ENCODE measurements around the gene FBXO15. TPM values are rescaled to one million over a fixed set of nuclear protein-coding genes. Genes with fewer than 3 reads are reported as not detected.
A peak's percentile ranks its signal among the peaks of the same experiment; 100 is the strongest.

FBXO15 gene
- total RNA-seq, result under 1 TPM; 0.67 to 0.75 TPM

GRCh38 chr18:74147779-74148542 is at the start of gene FBXO15, which contains the start of gene TIMM21:
Gene FBXO15, minus strand, starts transcription at chr18:74147834. Its CDS starts 49 bp downstream, at chr18:74147785.
Gene TIMM21, plus strand, starts transcription at chr18:74148523. Its CDS starts 286 bp downstream, at chr18:74148809.
- POLR2A ChIA-PET, result no interaction called here
- CTCF ChIA-PET, result no interaction called here
- peak within 1 kb of the TSS; percentile 99 for H3K27ac Mint-ChIP-seq

DNA sequence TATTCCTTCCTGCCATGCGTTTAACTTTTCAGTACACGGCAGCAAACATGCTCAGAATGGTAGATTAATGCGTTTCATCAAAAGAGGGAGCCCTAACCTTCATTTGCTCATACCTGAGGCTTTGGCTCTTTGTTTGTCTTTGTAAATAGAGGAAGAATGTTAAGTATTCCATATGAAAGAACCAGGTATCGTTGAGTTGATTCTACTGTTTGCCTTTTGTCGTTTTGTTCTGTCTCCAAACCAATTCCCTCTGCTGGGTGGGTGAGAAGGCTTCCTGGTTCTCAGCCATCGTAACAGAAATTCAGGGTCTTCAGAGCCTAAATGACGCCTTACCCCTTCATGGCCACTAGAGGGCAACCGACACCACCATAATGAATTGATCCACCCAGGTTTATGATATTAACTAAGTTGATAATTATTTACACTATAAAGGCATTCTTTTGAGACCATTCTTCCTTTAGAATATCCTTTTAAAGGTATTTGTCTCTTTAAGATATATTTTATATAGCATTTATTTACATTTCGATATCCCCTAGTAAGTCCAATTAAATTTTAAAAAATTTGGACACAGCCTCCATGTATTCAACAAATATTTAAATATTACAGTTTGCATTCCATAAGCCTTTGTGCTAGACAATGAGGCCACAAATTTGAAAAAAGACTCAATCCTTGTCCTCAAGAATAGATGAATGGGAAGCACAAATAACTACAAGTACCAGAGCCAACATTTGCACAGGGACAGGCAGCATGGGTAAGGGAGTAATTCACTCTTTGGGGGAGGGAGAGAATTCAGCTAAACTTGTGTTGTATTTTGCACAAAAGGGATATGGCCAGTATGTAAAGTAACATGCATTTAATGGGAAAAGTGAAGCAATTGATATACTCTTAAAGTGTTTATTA is 48.8 kb upstream of the FBXO15 start:
- no peaks in the 10 kb centered on the region for H3K36me3 Mint-ChIP-seq
- H3K9me3 Mint-ChIP-seq, result no peaks in the 10 kb centered on the region
- H3K4me1 Mint-ChIP-seq (ENCODE audit: low read depth), result peaks cover 6% of the 10 kb centered on the region
- peak overlapping the region; percentile 69 for H3K4me3 Mint-ChIP-seq
- ChIA-PET CTCF (interaction anchor here (0.5 to 4.3 kb wide), 11 partner anchors 8 to 355 kb away, joined by 3 to 46 read pairs (median 5); no protein-coding TSS in a partner anchor), POLR2A (no interaction called here)
- H3K27me3 Mint-ChIP-seq, result peaks cover under 1% of the 10 kb centered on the region
- intact Hi-C loops (cut with micrococcal nuclease), result loop anchor here (1.0 kb wide), 4 partner anchors 96 to 356 kb away; no protein-coding TSS in a partner anchor
- H3K27ac Mint-ChIP-seq, result peak overlapping the region; percentile 56
- DNase-seq, result peak; percentile 59

More at GRCh38 chr18:74147779-74148542, at the start of gene FBXO15, which contains the start of gene TIMM21:
- Mint-ChIP-seq H3K36me3 (peaks cover 17% of the 10 kb centered on the region), H3K4me3 (peak within 1 kb of the TSS; percentile 95), H3K4me1 (ENCODE audit: low read depth) (peaks cover 40% of the 10 kb centered on the region), H3K9me3 (peaks cover 2% of the 10 kb centered on the region), H3K27me3 (peaks cover 2% of the 10 kb centered on the region)
- DNase-seq, result peak; percentile 97
- intact Hi-C loops (cut with micrococcal nuclease), result loop anchor here (1.0 to 10.0 kb wide), 8 partner anchors 8 to 1062 kb away; partner anchors contain the start of genes TSHZ1 and ZNF407

GRCh38 chr18:74194691-74195090 is 47.1 kb upstream of the FBXO15 start:
- peaks cover 7% of the 10 kb centered on the region for H3K27me3 Mint-ChIP-seq
- no peak for DNase-seq
- peaks cover 6% of the 10 kb centered on the region for H3K4me1 Mint-ChIP-seq (ENCODE audit: low read depth)
- no peak overlapping the region for H3K27ac Mint-ChIP-seq
- no peaks in the 10 kb centered on the region for H3K36me3 Mint-ChIP-seq
- ChIA-PET POLR2A (no interaction called here), CTCF (interaction anchor here (0.6 to 2.2 kb wide), 6 partner anchors 9 to 357 kb away, joined by 3 to 10 read pairs (median 4); partner anchors contain the start of gene CNDP1)
- no peaks in the 10 kb centered on the region for H3K9me3 Mint-ChIP-seq
- no peak overlapping the region for H3K4me3 Mint-ChIP-seq
- intact Hi-C loops (cut with micrococcal nuclease), result no loop called here

GRCh38 chr18:74191577-74191976 is 43.9 kb upstream of the FBXO15 start:
- Mint-ChIP-seq H3K27ac (no peak overlapping the region), H3K4me3 (no peak overlapping the region)
- CTCF ChIA-PET, result no interaction called here

GRCh38 chr18:74190086-74190485 is 42.5 kb upstream of the FBXO15 start:
- POLR2A ChIA-PET, result no interaction called here

More at GRCh38 chr18:74191577-74191976, 43.9 kb upstream of the FBXO15 start:
- Mint-ChIP-seq H3K36me3 (no peaks in the 10 kb centered on the region), H3K27me3 (peaks cover 9% of the 10 kb centered on the region), H3K4me1 (ENCODE audit: low read depth) (peaks cover 6% of the 10 kb centered on the region), H3K9me3 (no peaks in the 10 kb centered on the region)
- intact Hi-C loops (cut with micrococcal nuclease), result no loop called here
- no peak for DNase-seq
- POLR2A ChIA-PET, result no interaction called here

GRCh38 chr18:74186661-74187060 is 39.0 kb upstream of the FBXO15 start:
- POLR2A ChIA-PET, result no interaction called here
- no peak overlapping the region for H3K27ac Mint-ChIP-seq
- H3K9me3 Mint-ChIP-seq, result no peaks in the 10 kb centered on the region
- H3K27me3 Mint-ChIP-seq, result peaks cover 23% of the 10 kb centered on the region
- intact Hi-C loops (cut with micrococcal nuclease), result no loop called here
- CTCF ChIA-PET, result interaction anchor here (1.3 kb wide), 1 partner anchor 11 kb away, joined by 3 read pairs; no protein-coding TSS in a partner anchor
- no peak overlapping the region for H3K4me3 Mint-ChIP-seq
- H3K36me3 Mint-ChIP-seq, result no peaks in the 10 kb centered on the region
- no peaks in the 10 kb centered on the region for H3K4me1 Mint-ChIP-seq (ENCODE audit: low read depth)
- no peak for DNase-seq

More at GRCh38 chr18:74190086-74190485, 42.5 kb upstream of the FBXO15 start:
- H3K4me1 Mint-ChIP-seq (ENCODE audit: low read depth), result no peaks in the 10 kb centered on the region
- peaks cover 11% of the 10 kb centered on the region for H3K27me3 Mint-ChIP-seq
- no peak overlapping the region for H3K27ac Mint-ChIP-seq
- intact Hi-C loops (cut with micrococcal nuclease), result no loop called here
- CTCF ChIA-PET, result interaction anchor here (1.5 to 2.6 kb wide), 2 partner anchors 152 to 362 kb away, joined by 6 to 7 read pairs; no protein-coding TSS in a partner anchor
- H3K36me3 Mint-ChIP-seq, result no peaks in the 10 kb centered on the region
- H3K4me3 Mint-ChIP-seq, result no peak overlapping the region
- H3K9me3 Mint-ChIP-seq, result no peaks in the 10 kb centered on the region
- DNase-seq, result no peak

DNA sequence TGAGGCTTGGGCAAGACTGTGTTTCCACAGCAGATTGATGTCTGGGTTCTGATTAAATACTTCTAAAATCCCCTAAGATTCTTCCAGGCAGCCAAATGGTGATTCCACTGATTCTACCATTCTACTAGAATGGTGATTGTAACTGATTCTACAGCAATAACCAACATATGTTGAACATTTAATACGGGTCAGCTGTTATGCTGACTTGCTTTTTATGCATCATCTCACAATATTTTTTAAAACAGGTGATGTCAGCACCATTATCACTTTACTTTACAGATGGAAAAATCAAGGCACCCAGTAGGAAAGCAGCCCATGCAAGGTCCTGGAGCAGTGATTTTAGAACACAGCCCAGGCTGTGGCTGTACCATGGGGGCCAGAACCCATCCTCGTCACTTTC is 38.2 kb upstream of the FBXO15 start:
- intact Hi-C loops (cut with micrococcal nuclease), result no loop called here
- CTCF ChIA-PET, result interaction anchor here (0.9 to 1.3 kb wide), 2 partner anchors 9 to 11 kb away, joined by 3 to 4 read pairs; no protein-coding TSS in a partner anchor
- peaks cover 20% of the 10 kb centered on the region for H3K27me3 Mint-ChIP-seq
- H3K9me3 Mint-ChIP-seq, result no peaks in the 10 kb centered on the region
- H3K36me3 Mint-ChIP-seq, result no peaks in the 10 kb centered on the region
- H3K4me1 Mint-ChIP-seq (ENCODE audit: low read depth), result no peaks in the 10 kb centered on the region
- H3K27ac Mint-ChIP-seq, result no peak overlapping the region
- DNase-seq, result no peak
- H3K4me3 Mint-ChIP-seq, result no peak overlapping the region
- POLR2A ChIA-PET, result no interaction called here

- Mint-ChIP-seq H3K4me1 (ENCODE audit: low read depth) (no peaks in the 10 kb centered on the region), H3K36me3 (no peaks in the 10 kb centered on the region), H3K27ac (no peak overlapping the region), H3K9me3 (no peaks in the 10 kb centered on the region), H3K27me3 (peaks cover 19% of the 10 kb centered on the region), H3K4me3 (no peak overlapping the region)
- POLR2A ChIA-PET, result no interaction called here
- CTCF ChIA-PET, result no interaction called here
- intact Hi-C loops (cut with micrococcal nuclease), result no loop called here
- no peak for DNase-seq
These were observed 37.2 kb upstream of the FBXO15 start for GRCh38 chr18:74184875-74185274.

DNA sequence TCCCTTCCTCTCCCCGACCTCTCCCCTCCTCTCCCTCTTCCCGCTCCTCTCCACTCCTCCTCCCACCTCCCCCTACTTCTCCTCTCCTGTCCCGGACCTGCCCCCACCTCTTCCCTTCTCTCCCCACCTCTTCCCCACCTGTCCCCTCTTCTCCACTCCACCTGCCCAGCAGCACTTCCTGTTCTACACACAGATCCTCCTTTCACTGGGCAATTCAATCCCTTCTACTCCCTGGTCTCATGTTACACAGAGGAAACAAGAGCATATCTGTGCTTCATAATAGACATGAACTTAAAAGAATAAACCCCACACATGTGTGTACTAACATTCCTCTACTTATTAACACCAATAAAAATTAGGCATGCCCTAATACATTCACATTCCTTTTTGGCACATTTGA is 35.5 kb upstream of the FBXO15 start:
- Mint-ChIP-seq H3K36me3 (no peaks in the 10 kb centered on the region), H3K27me3 (peaks cover 22% of the 10 kb centered on the region), H3K9me3 (no peaks in the 10 kb centered on the region), H3K4me1 (ENCODE audit: low read depth) (no peaks in the 10 kb centered on the region), H3K27ac (no peak overlapping the region), H3K4me3 (no peak overlapping the region)
- CTCF ChIA-PET, result no interaction called here
- no peak for DNase-seq
- POLR2A ChIA-PET, result no interaction called here
- intact Hi-C loops (cut with micrococcal nuclease), result no loop called here

DNA sequence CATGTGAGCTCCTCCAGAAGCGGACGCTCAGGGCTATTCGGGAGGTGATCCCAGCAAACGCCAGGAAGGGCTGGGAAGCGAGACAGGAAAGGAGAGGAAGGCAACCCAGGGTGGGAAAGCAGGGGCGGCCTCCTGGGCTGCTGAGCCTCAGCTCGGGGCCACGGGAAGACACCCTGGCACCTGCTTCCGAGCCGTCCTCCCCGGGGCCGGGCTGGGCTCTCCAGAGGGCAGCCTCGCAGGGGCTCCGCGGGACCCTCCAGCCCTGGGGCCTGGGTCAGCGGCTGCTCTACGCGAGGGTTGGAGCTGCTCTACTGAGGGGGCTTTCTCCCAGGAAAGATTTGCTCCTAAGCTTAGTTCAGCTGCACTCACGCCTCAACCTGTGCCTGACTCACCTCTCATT is 34.7 kb upstream of the FBXO15 start:
- DNase-seq, result no peak

DNA sequence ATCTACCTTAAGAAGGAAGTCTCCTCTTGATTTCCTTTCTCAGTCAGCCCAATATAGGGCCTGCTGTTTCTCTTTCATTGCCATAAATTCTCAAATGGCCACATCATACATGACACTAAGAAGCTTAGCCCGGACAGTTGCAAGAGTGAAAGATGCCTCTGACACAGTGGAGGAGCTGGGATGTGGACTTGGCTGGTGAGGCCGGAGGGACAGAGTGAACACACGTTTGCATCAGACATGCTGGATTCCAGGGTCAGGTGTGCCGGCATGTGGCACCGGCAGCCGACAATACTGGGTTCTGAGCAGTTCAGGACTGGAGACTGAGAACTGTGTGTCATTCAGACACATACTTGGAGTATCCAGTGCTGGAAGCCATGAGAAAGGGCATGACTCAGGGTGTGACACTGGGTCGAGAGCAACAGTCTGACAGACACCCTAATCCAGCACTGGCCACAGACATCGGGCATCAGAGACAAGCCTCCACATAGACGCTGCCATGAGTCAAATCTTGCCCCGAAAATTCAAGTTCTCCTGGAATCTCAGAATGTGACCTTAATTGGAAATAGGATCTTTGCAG is 32.1 kb upstream of the FBXO15 start:
- Mint-ChIP-seq H3K4me3 (no peak overlapping the region), H3K27me3 (peaks cover 25% of the 10 kb centered on the region), H3K9me3 (no peaks in the 10 kb centered on the region), H3K36me3 (no peaks in the 10 kb centered on the region), H3K27ac (no peak overlapping the region), H3K4me1 (ENCODE audit: low read depth) (no peaks in the 10 kb centered on the region)
- POLR2A ChIA-PET, result no interaction called here
- DNase-seq, result no peak
- CTCF ChIA-PET, result interaction anchor here (1.3 kb wide), 1 partner anchor 26 kb away, joined by 3 read pairs; no protein-coding TSS in a partner anchor
- intact Hi-C loops (cut with micrococcal nuclease), result loop anchor here (5.0 kb wide), 1 partner anchor 63 kb away; no protein-coding TSS in a partner anchor

More for the DNA sequence above, 34.7 kb upstream of the FBXO15 start:
- Mint-ChIP-seq H3K36me3 (no peaks in the 10 kb centered on the region), H3K27me3 (peaks cover 22% of the 10 kb centered on the region), H3K9me3 (no peaks in the 10 kb centered on the region), H3K4me3 (no peak overlapping the region), H3K27ac (no peak overlapping the region), H3K4me1 (ENCODE audit: low read depth) (no peaks in the 10 kb centered on the region)
- ChIA-PET CTCF (no interaction called here), POLR2A (no interaction called here)
- intact Hi-C loops (cut with micrococcal nuclease), result no loop called here
